Measurements from ENCODE around the gene PAQR3. TPM values are rescaled to one million over a fixed set of nuclear protein-coding genes. Genes with fewer than 3 reads are reported as not detected.

PAQR3 gene
- polyA plus RNA-seq, 2 of the 4 experiments (the other 2 are of a cell fraction) = 6.5 to 26.4 TPM

GRCh38 chr4:78862314-78862737 is 76.9 kb downstream of the PAQR3 start:
- no peak for FAIRE-seq
- POLR2A ChIA-PET = interaction anchor here (1.2 kb wide), 1 partner anchor 86 kb away, joined by 3 read pairs; the partner anchor contains the start of gene BMP2K
- Histone ChIP-seq H3K27ac (no peak overlapping the region), H3K4me3 (no peak overlapping the region), H3K4me2 (peak overlapping the region; percentile 35), H3K9me3 (0 out of 3 replicates have a peak, but pooled peaks cover 3% of the 10 kb centered on the region), H3K4me1 (peaks cover 23% of the 10 kb centered on the region)
- whole genome bisulfite sequencing (ENCODE audit: missing lambda C conversion rate) = 79% methylated on average over 2 of the region's 2 CpGs
- TF ChIP-seq POLR2A (IDR thresholded peaks at IDR 0.05; ENCODE audit: low read length) = no peak
- TF ChIP-seq ZFP36 (IDR thresholded peaks at IDR 0.05; ENCODE audit: borderline replicate concordance, partially characterized antibody) = peak; percentile 94
- CTCF ChIA-PET = interaction anchor here (3.1 kb wide), 1 partner anchor 250 kb away, joined by 28 read pairs; no protein-coding TSS in a partner anchor
- DNase-seq (ENCODE audit: low read depth in 1 of 2, low spot score in 1 of 2) = peak in 1 of 2 experiments; percentile 16
- no peak for ATAC-seq

Small RNA genes within 50 kb of the gene (small RNA-seq; reads per million reads assigned to genes)
- gene RN7SL127P = 0 reads per million in 6 experiments

Other genes starting within 250 kb of the PAQR3 start
- 18.7 and 19.7 TPM in 2 replicates for gene BMP2K, start 163.1 kb downstream of the PAQR3 start, polyA plus RNA-seq (2011; rRNA removed)
- 9.9 to 11.1 TPM (median 10.9 TPM) in 3 replicates for gene BMP2K, start 163.1 kb downstream of the PAQR3 start, polyA plus RNA-seq (2017; fragmentation: RNase III; extraction: RNeasy Plus Mini Kit Qiagen cat#74134 plus additional on column Dnase treatment)

Measured in A549 (cell line).